ENCODE measurements around the gene FLT3.

- TF ChIP-seq CTCF (IDR thresholded peaks at IDR 0.05) (no peak), POLR2A (IDR thresholded peaks at IDR 0.05) (no peak)
Observed at GRCh38 chr13:28027607-28028364, 72.6 kb downstream of the FLT3 start.
